Caco-2 (cell line): ENCODE results near the gene KCNG4. TPM values are rescaled to one million over a fixed set of nuclear protein-coding genes. Genes with fewer than 3 reads are reported as not detected.

Source experiments
- BruUV-seq: library from RNA; stranded (reverse); fragments of 400-500 nt; replicated peaks from 2 replicates; lab custom pipeline; 2021; lab: Mats Ljungman, UMichigan
- CTCF ChIA-PET: fragments of 300-600 bp; sonication (Branson Sonifier 250); formaldehyde crosslinking; loops from one replicate; lab custom pipeline; 2022; ENCODE audit warnings: antibody characterized with exemption; lab: Charles Lee
- POLR2A ChIA-PET: fragments of 300-600 bp; sonication (Branson Sonifier 250); formaldehyde crosslinking; loops from one replicate; lab custom pipeline; 2022; ENCODE audit warnings: antibody characterized with exemption; lab: Charles Lee
- DNase-seq, 2 experiments: peaks; one replicate each; pipeline versions ENCODE4 v3.0.0 to v3.0.0-alpha.2; 2020 to 2022
- H3K27me3 ChIP-seq: replicated peaks from 2 replicates; pipeline ENCODE4 v1.6.0; 2011; ENCODE audit warnings: low read length; ENCODE audit not compliant: control insufficient read depth, insufficient read depth
- H3K36me3 ChIP-seq: 2 replicates; pipeline ENCODE4 v1.5.1; 2011; ENCODE audit warnings: low read length; ENCODE audit not compliant: control insufficient read depth, insufficient read depth
- H3K4me1 ChIP-seq: fragments of 250-450 bp; sonication (Bioruptor Pico); 2 replicates; pipeline ENCODE4 v1.5.1; 2020; ENCODE audit warnings: mild to moderate bottlenecking
- H3K4me3 ChIP-seq: 2 replicates; pipeline ENCODE4 v1.5.1; 2011; ENCODE audit warnings: low read depth, mild to moderate bottlenecking, control low read depth, low read length
- H3K9me3 ChIP-seq: fragments of 250-450 bp; sonication (Bioruptor Pico); 2 replicates; pipeline ENCODE4 v1.5.1; 2020; ENCODE audit warnings: mild to moderate bottlenecking, moderate library complexity
- H3K27ac Mint-ChIP-seq: one replicate; pipeline ENCODE4 v1.8.0; 2022; ENCODE audit warnings: mixed read lengths; ENCODE audit not compliant: unreplicated experiment
- H3K27me3 Mint-ChIP-seq: one replicate; pipeline ENCODE4 v1.8.0; 2022; ENCODE audit warnings: mixed read lengths; ENCODE audit not compliant: insufficient read depth, unreplicated experiment
- H3K36me3 Mint-ChIP-seq: one replicate; pipeline ENCODE4 v1.8.0; 2022; ENCODE audit warnings: mild to moderate bottlenecking, mixed read lengths; ENCODE audit not compliant: insufficient read depth, unreplicated experiment
- H3K4me1 Mint-ChIP-seq: one replicate; pipeline ENCODE4 v1.8.0; 2022; ENCODE audit warnings: low read depth, mixed read lengths; ENCODE audit not compliant: unreplicated experiment
- H3K4me3 Mint-ChIP-seq: one replicate; pipeline ENCODE4 v1.8.0; 2022; ENCODE audit warnings: mild to moderate bottlenecking, moderate library complexity, mixed read lengths; ENCODE audit not compliant: unreplicated experiment
- H3K9me3 Mint-ChIP-seq: one replicate; pipeline ENCODE4 v1.8.0; 2022; ENCODE audit warnings: mixed read lengths; ENCODE audit not compliant: unreplicated experiment
- intact Hi-C: fragments of 100-400 bp; cut with micrococcal nuclease; formaldehyde crosslinking; loops from one replicate; pipeline ENCODE4 v1.10.0; 2022; ENCODE audit not compliant: unreplicated experiment
- total RNA-seq: library from RNA; stranded (reverse); gene quantifications from 2 replicates; pipeline ENCODE4 v1.2.3, GENCODE V29; 2022
- TF ChIP-seq, protein P1 (sequence below), 2 experiments: fragments of 200-600 bp in 1 of 2; IDR thresholded peaks; 1 replicate in 1 of 2; 2 replicates in 1 of 2; pipeline versions ENCODE4 v1.5.1 to v1.8.0; 2011 to 2022; ENCODE audit warnings: antibody characterized with exemption in 1 of 2, control low read depth in 1 of 2, inconsistent platforms in 1 of 2, low read depth in 1 of 2, low read length in 1 of 2, mild to moderate bottlenecking in 1 of 2, moderate library complexity in 1 of 2; ENCODE audit not compliant: insufficient read depth in 1 of 2, severe bottlenecking in 1 of 2, unreplicated experiment in 1 of 2

The KCNG4 gene
- total RNA-seq, 1 experiment from 2014 or later: not detected

DNA sequence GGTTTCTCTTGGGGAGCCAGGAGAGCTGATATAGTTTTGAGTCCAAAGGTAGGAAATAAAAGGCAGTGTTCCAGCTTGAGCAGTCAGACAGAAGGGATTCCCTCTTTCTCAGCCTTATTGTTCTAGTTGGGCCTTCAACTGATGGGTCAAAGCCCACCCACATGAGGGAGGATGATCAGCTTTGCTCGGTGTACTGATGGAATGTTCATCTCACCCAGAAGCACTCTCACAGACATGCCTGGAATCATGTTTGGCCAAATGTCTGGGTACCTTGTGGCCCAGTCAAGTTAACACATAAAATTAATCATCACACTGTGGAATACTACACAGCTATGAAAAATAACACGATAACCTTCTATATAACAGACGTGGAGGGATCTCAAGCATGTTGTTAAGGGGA lies 23.1 kb upstream of the KCNG4 start:
- Mint-ChIP-seq H3K4me1 (no peaks in the 10 kb centered on the region), H3K27me3 (peaks cover 15% of the 10 kb centered on the region), H3K9me3 (peaks cover 13% of the 10 kb centered on the region), H3K4me3 (no peak overlapping the region), H3K36me3 (no peaks in the 10 kb centered on the region), H3K27ac (no peak overlapping the region)
- ChIA-PET CTCF (no interaction called here), POLR2A (no interaction called here)
- Histone ChIP-seq H3K9me3 (no peaks in the 10 kb centered on the region), H3K4me1 (no peaks in the 10 kb centered on the region; the same call in 1 of the 2 replicates), H3K36me3 (no peaks in the 10 kb centered on the region), H3K4me3 (no peak overlapping the region), H3K27me3 (no peaks in the 10 kb centered on the region)
- TF ChIP-seq, protein P1, sequence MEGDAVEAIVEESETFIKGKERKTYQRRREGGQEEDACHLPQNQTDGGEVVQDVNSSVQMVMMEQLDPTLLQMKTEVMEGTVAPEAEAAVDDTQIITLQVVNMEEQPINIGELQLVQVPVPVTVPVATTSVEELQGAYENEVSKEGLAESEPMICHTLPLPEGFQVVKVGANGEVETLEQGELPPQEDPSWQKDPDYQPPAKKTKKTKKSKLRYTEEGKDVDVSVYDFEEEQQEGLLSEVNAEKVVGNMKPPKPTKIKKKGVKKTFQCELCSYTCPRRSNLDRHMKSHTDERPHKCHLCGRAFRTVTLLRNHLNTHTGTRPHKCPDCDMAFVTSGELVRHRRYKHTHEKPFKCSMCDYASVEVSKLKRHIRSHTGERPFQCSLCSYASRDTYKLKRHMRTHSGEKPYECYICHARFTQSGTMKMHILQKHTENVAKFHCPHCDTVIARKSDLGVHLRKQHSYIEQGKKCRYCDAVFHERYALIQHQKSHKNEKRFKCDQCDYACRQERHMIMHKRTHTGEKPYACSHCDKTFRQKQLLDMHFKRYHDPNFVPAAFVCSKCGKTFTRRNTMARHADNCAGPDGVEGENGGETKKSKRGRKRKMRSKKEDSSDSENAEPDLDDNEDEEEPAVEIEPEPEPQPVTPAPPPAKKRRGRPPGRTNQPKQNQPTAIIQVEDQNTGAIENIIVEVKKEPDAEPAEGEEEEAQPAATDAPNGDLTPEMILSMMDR (IDR thresholded peaks at IDR 0.05; ENCODE audit: insufficient read depth in 1 of 2, low read depth in 1 of 2, low read length in 1 of 2, severe bottlenecking in 1 of 2, unreplicated experiment in 1 of 2): no peak
- BruUV-seq: no TSS peak
- DNase-seq: no peak
- intact Hi-C loops: no loop called here

DNA sequence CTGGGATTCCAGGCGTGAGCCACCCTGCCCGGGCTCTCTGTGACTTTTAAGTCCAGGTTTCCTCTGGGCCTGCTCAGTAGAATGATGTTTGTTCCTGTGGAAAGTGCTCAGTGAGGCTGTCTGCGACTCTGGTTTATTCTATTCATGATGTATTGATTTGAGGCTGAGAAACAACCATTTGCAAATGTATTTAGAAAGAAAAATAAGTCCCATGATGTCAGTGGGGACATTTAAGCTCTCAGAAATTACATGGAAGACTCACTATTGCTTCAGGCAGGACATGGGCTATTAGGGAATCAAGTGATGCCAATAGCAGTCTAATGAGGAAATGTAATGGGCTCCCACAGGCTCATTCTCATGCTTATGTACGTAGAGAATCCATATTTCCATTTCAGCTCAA lies 22.2 kb upstream of the KCNG4 start:
- ChIA-PET POLR2A (no interaction called here), CTCF (no interaction called here)
- H3K36me3 ChIP-seq: no peaks in the 10 kb centered on the region
- no peak overlapping the region for H3K4me3 ChIP-seq
- H3K27me3 ChIP-seq: no peaks in the 10 kb centered on the region
- H3K27ac Mint-ChIP-seq: no peak overlapping the region
- no peaks in the 10 kb centered on the region; the same call in 1 of the 2 replicates for H3K4me1 ChIP-seq
- peaks cover 5% of the 10 kb centered on the region for H3K9me3 ChIP-seq
- peaks cover 18% of the 10 kb centered on the region for H3K27me3 Mint-ChIP-seq
- intact Hi-C loops: no loop called here
- peaks cover 22% of the 10 kb centered on the region for H3K9me3 Mint-ChIP-seq
- TF ChIP-seq, protein P1 (IDR thresholded peaks at IDR 0.05; ENCODE audit: insufficient read depth in 1 of 2, low read depth in 1 of 2, low read length in 1 of 2, severe bottlenecking in 1 of 2, unreplicated experiment in 1 of 2): no peak
- H3K4me1 Mint-ChIP-seq: no peaks in the 10 kb centered on the region
- H3K4me3 Mint-ChIP-seq: no peak overlapping the region
- H3K36me3 Mint-ChIP-seq: no peaks in the 10 kb centered on the region
- BruUV-seq: no TSS peak
- DNase-seq: no peak

DNA sequence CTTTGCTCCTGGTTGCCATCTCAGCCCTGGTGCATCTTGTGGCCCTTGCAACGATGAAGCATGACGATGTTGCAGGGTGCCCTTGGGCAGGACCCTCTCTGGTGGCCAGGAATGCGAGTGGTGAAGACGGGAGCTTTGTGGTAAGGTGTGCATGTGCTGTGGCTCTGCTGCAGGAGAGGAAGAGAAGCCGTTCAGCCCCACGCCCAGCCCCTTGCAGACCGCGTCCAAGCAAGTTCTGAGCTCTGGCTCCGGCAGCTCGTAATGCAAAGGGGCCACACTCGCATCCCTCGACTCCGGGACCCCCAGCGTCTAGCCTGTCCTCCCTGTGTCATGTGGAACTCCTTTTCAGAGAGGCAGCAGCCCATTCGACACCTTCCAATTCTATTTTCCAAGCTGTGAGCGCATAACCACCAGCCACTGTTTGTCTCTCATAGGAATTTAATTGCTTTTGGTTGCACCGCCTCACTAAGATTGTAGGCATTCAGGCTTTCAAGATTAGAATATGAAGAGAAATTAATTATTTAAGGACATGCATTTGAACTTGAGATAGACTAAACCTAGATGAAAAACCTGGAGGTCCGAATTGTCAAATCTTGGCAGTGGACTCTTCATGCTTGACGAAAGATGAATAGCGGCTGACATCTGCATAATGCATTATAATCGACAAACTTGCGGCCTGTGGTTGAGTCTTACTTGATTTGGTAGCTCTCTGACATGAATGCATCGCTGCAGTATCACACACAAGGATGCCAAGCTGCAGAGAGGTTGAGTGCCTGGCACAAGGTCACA lies 21.1 kb upstream of the KCNG4 start:
- CTCF ChIA-PET: interaction anchor here (0.7 kb wide), 1 partner anchor 74 kb away, joined by 3 read pairs; the partner anchor contains the start of gene TAF1C
- no peak for DNase-seq
- TF ChIP-seq, protein P1 (IDR thresholded peaks at IDR 0.05; ENCODE audit: insufficient read depth in 1 of 2, low read depth in 1 of 2, low read length in 1 of 2, severe bottlenecking in 1 of 2, unreplicated experiment in 1 of 2): no peak
- Mint-ChIP-seq H3K4me3 (no peak overlapping the region), H3K27ac (no peak overlapping the region), H3K27me3 (peaks cover 22% of the 10 kb centered on the region), H3K4me1 (no peaks in the 10 kb centered on the region), H3K36me3 (no peaks in the 10 kb centered on the region), H3K9me3 (peaks cover 30% of the 10 kb centered on the region)
- Histone ChIP-seq H3K36me3 (no peaks in the 10 kb centered on the region), H3K4me1 (no peaks in the 10 kb centered on the region), H3K9me3 (peaks cover 14% of the 10 kb centered on the region), H3K4me3 (no peak overlapping the region), H3K27me3 (no peaks in the 10 kb centered on the region)
- POLR2A ChIA-PET: no interaction called here
- no TSS peak for BruUV-seq
- intact Hi-C loops: no loop called here
